COLO668 (cell line): ENCODE data around the gene DBP.

ENCODE experiments used
- DNase-seq: peaks from one replicate; lab custom pipeline; 2025; ENCODE audit not compliant: unreplicated experiment; lab: John Stamatoyannopoulos, UW

DBP gene

DNA sequence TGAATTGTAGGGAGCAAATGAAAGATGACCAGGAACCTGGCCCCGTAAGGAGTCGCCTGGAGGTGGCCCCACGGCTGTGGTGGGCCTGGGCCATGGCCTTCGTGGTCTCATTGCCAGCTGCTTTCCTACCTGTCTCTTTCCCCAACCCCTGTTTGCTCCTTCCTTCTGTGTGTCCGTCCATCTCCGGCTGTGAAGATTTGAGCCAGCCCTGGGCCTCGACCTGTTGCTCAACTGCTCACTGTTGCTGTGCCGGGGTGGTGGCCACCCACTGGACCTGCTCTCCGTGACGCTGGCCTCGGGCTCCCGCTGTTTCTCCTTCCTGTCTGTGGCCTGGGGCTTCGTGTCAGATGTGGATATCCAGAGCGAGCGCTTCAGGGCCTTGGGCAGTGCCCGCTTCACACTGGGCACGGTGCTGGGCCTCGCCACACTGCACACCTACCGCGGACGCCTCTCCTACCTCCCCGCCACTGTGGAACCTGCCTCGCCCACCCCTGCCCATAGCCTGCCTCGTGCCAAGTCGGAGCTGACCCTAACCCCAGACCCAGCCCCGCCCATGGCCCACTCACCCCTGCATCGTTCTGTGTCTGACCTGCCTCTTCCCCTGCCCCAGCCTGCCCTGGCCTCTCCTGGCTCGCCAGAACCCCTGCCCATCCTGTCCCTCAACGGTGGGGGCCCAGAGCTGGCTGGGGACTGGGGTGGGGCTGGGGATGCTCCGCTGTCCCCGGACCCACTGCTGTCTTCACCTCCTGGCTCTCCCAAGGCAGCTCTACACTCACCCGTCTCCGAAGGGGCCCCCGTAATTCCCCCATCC, 8.5 kb downstream of the DBP start:
- no peak for DNase-seq

DNA sequence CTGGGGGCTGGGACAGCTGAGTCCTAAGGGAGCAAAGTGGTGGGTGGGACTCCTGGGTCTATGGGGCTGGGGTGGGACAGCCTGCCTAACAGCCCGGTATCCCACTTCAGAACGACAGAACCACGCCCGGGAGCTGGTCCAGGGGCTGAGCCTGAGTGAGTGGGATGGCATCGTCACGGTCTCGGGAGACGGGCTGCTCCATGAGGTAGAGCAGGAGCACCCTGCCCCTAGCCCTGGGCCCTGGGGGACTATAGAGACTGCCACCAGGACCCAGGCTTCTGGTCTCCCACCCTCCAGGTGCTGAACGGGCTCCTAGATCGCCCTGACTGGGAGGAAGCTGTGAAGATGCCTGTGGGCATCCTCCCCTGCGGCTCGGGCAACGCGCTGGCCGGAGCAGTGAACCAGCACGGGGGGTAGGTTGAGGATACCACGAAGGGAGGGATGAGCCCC, 9.3 kb downstream of the DBP start:
- DNase-seq, result no peak

GRCh38 chr19:48627201-48627864, 9.8 kb downstream of the DBP start:
- DNase-seq, result peak; percentile 26

- no peak for DNase-seq
These were observed 11.3 kb downstream of the DBP start for GRCh38 chr19:48625891-48626327.

DNA sequence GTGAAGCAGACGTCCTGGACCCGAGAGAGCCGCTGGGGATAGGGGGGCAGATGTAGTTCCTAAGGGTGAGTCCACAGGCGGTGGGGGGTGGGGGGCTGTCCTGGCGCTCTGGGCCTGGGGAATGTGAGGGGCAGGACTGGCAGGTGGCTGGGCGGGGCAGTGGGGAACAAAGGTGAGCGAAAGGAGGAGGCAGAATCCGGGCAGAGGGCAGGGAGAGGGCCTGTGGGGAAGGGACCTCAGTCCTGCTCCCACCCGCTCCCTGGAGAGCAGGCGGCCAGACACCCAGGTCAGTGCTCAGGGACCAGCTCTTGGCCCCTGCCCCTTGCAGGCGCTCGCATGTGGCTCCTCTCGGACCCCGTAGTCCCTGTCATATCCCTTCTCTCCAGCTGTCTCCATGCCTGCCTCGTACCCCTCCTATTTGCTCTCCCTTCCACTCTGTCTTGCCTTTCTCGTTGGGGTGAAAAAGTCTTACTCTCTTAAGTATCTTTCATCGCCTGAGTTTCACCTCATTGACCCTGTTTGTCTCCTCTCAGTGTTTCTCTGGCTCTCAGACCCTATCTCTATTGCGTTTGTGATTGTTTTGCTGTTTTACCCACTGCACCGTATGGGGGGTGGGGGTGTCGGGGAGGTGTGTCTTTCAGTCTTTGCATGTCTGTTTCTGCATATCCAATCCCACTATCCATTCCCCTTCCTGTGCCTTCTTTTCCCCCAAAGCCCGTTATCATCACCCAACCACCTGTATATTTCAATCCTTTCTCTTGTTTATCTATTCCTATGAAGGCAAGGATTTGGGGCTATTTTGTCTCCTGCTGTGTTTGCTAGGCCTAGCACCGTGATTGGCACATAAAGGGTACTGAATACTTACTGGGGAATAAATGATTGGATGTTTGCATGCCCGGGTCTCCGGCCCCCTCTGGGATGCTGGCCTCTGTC, 12.1 kb downstream of the DBP start:
- peak; percentile 47 for DNase-seq

- DNase-seq, result peak; percentile 99
These were observed 13.0 kb downstream of the DBP start for GRCh38 chr19:48624067-48624594.

GRCh38 chr19:48623556-48624066, 13.6 kb downstream of the DBP start:
- DNase-seq, result no peak

GRCh38 chr19:48619692-48620585, 17.2 kb downstream of the DBP start:
- DNase-seq, result no peak

DNA sequence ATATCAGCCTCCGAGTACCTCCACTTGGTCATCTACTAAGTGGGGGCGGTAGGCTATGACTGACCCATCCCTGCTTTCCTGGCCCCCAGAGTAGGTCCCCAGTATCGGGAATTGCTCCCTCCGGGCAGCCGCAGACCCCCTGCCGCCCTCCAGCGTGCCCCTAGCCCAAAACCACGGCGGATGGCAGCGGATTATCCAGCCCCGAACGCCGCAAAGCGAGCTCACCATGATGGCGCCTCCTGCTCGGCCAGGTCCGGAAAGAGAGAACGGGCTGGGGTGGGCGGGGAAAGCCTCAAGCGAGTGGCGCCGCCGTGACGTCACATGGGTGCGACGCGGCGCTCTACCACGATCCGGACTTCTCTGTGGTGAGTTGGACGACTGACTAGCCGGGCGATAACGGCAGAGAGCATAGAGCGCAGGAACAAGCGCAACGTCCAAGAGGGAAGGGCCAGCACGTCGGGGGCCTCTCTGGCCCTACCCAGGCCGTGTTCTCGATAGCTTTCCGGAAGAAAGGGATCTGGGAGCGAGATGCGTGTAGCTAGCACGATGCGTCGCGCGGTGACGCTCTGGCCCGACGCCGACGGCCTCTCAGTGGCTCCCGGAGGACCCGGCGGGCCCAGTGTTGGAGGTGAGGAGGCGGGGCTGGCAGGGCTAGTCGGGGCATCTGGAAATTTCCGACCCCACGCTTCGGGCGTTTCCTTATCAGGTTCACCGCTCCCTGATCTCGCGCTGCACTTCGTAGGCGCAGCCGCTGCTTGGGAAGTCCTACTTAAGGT, 18.1 kb downstream of the DBP start, which contains the start of the genes RPL18 and SPHK2:
Gene RPL18 (minus strand): TSS at position 263 of the 776 bp plus-strand sequence. CDS start 35 bp downstream, at position 228.
Gene SPHK2 (plus strand): TSS at position 591 of the 776 bp plus-strand sequence. CDS start 1,009 bp downstream, outside the sequence.
- DNase-seq, result peak; percentile 100

DNA sequence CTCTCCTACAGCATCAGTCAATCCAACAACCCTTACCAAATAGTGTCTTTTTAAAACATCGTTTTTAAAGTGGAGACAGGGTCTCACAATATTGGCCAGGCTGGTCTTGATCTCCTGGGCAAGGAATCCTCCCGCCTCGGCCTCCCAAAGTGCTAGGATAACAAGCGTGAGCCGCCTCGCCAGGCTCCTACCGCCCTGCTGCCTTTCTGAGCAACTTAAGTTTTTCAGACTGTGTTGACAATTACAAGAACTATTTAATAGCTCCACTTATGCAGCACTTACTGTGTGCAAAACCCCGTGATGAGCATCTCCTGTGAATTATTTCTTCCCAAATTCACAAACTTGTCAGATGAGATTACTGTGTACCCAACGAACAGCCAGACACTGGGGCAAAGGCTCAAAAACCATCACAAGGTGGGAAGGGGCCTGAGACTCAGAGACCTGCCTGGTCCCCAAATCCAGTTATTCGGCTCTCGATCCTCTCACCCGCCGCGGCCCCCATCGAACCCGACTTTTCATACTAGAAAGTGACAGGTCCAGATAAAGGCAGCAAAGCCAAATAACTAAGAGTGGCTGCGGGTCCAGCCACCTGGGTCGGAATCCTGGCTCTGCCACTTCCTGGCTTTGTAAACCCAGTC, 18.8 kb downstream of the DBP start:
- DNase-seq, result peak; percentile 14

GRCh38 chr19:48617146-48617937, 19.8 kb downstream of the DBP start:
- no peak for DNase-seq

DNA sequence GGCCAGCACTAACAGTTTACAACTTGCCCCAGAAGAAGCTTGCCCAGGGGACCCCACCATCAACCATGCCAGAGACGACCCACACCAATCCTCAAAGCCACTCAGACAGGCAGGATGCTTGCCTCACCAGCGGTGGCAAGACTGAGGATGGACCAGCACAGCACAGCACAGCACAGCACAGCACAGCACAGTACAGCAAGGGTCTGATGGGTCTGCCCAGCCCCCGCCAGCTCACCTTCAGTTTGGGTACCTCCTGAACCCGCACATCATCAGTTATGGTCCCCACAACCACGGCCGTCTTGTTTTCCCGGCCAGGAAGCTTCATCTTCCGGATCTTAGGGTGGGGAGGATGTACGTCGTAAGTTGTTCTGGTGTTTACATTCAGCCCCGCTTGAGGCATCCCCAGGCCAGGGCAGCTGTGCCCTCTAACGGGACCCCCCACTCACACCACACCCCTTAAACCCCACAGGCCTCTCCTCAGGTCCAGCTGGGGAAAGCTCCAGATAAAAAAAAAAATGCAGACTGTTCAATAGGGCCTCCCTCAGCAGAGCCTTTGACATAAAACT, 20.6 kb downstream of the DBP start:
- DNase-seq, result no peak

GRCh38 chr19:48616041-48616436, 21.1 kb downstream of the DBP start:
- no peak for DNase-seq

GRCh38 chr19:48615231-48616040, 21.7 kb downstream of the DBP start:
- DNase-seq, result no peak

- DNase-seq, result peak; percentile 92
These were observed 22.5 kb downstream of the DBP start, which contains the start of gene FAM83E for GRCh38 chr19:48614436-48615230. TSS of gene FAM83E (minus strand) at chr19:48615076. CDS start at chr19:48613372, 1,704 bp downstream.
